ENCODE data around the gene SCYL2. TPM values are rescaled to one million over a fixed set of nuclear protein-coding genes. Genes with fewer than 3 reads are reported as not detected.

The SCYL2 gene
- polyA plus RNA-seq, 3 donors, result 16.5 to 25.5 (median 20.4) TPM

- H3K27me3 ChIP-seq (ENCODE audit: control insufficient read depth in 2 of 2, insufficient read depth in 2 of 2, low read length in 2 of 2), result no peaks in the 10 kb centered on the region
- no peak overlapping the region for H3K9ac ChIP-seq (ENCODE audit: insufficient read depth, low read length, poor library complexity, severe bottlenecking)
- Mint-ChIP-seq H3K4me1 (peaks cover 9% of the 10 kb centered on the region), H3K4me3 (no peak overlapping the region), H3K36me3 (no peaks in the 10 kb centered on the region), H3K27ac (peak overlapping the region in 1 of 7 donors; percentile 25), H3K9me3 (no peaks in the 10 kb centered on the region), H3K27me3 (ENCODE audit: low read depth in 3 of 3) (peaks cover 0 to 2% (median 2%) of the 10 kb centered on the region in 3 donors)
- H3K9me3 ChIP-seq (replicated peaks in 1 of 2; ENCODE audit: control insufficient read depth in 1 of 2, insufficient read depth in 1 of 2, low read length in 2 of 2), result no peaks in the 10 kb centered on the region
- intact Hi-C loops (cut with micrococcal nuclease), result no loop called here
- 90% methylated on average over 3 of the region's 3 CpGs for WGBS (ENCODE audit: insufficient coverage)
- no peak overlapping the region for H3K27ac ChIP-seq (ENCODE audit: low read depth in 1 of 2, low read length in 2 of 2)
- TF ChIP-seq CTCF (IDR thresholded peaks at IDR 0.05), result no peak
- H4K20me1 ChIP-seq (ENCODE audit: insufficient read depth, low read length), result no peaks in the 10 kb centered on the region
- no peaks in the 10 kb centered on the region for H3K36me3 ChIP-seq (replicated peaks in 1 of 2; ENCODE audit: control insufficient read depth in 1 of 2, insufficient read depth in 2 of 2, low read length in 2 of 2)
- no peak overlapping the region for H3K4me2 ChIP-seq (replicated peaks; ENCODE audit: extremely low read depth, low read length, poor library complexity, severe bottlenecking)
- H2AFZ ChIP-seq (ENCODE audit: insufficient read depth, low read depth, low read length, poor library complexity, severe bottlenecking), result no peak overlapping the region
- no peaks in the 10 kb centered on the region for H3K79me2 ChIP-seq (ENCODE audit: insufficient read depth, low read length)
- H3K4me3 ChIP-seq (replicated peaks in 1 of 3; ENCODE audit: low read depth in 2 of 3, low read length in 3 of 3), result no peak overlapping the region
- DNase-seq, result no peak
- peaks cover 0 to 3% of the 10 kb centered on the region in 2 donors for H3K4me1 ChIP-seq (ENCODE audit: control insufficient read depth in 1 of 2, insufficient read depth in 2 of 2, low read length in 2 of 2)
These were observed 32.8 kb upstream of the SCYL2 start for GRCh38 chr12:100234166-100234565.

GRCh38 chr12:100234591-100235304, 32.2 kb upstream of the SCYL2 start:
- no peak overlapping the region for H3K4me3 ChIP-seq (replicated peaks in 1 of 3; ENCODE audit: low read depth in 2 of 3, low read length in 3 of 3)
- Mint-ChIP-seq H3K4me3 (no peak overlapping the region), H3K27me3 (ENCODE audit: low read depth in 3 of 3) (peaks cover 0 to 2% (median 2%) of the 10 kb centered on the region in 3 donors), H3K4me1 (peaks cover 4% of the 10 kb centered on the region), H3K36me3 (no peaks in the 10 kb centered on the region), H3K9me3 (no peaks in the 10 kb centered on the region), H3K27ac (no peak overlapping the region)
- H3K9ac ChIP-seq (ENCODE audit: insufficient read depth, low read length, poor library complexity, severe bottlenecking), result no peak overlapping the region
- H3K27me3 ChIP-seq (ENCODE audit: control insufficient read depth in 2 of 2, insufficient read depth in 2 of 2, low read length in 2 of 2), result no peaks in the 10 kb centered on the region
- H3K79me2 ChIP-seq (ENCODE audit: insufficient read depth, low read length), result no peaks in the 10 kb centered on the region
- H2AFZ ChIP-seq (ENCODE audit: insufficient read depth, low read depth, low read length, poor library complexity, severe bottlenecking), result no peak overlapping the region
- peaks cover 0 to 1% of the 10 kb centered on the region in 2 donors for H3K4me1 ChIP-seq (ENCODE audit: control insufficient read depth in 1 of 2, insufficient read depth in 2 of 2, low read length in 2 of 2)
- no peak overlapping the region for H3K4me2 ChIP-seq (replicated peaks; ENCODE audit: extremely low read depth, low read length, poor library complexity, severe bottlenecking)
- DNase-seq, result peak; percentile 3 to 37 (median 11)
- no peaks in the 10 kb centered on the region for H4K20me1 ChIP-seq (ENCODE audit: insufficient read depth, low read length)
- no peaks in the 10 kb centered on the region for H3K9me3 ChIP-seq (replicated peaks in 1 of 2; ENCODE audit: control insufficient read depth in 1 of 2, insufficient read depth in 1 of 2, low read length in 2 of 2)
- intact Hi-C loops (cut with micrococcal nuclease), result no loop called here
- WGBS (ENCODE audit: insufficient coverage), result 60% methylated on average over 1 of the region's 7 CpGs
- H3K36me3 ChIP-seq (replicated peaks in 1 of 2; ENCODE audit: control insufficient read depth in 1 of 2, insufficient read depth in 2 of 2, low read length in 2 of 2), result no peaks in the 10 kb centered on the region
- H3K27ac ChIP-seq (ENCODE audit: low read depth in 1 of 2, low read length in 2 of 2), result no peak overlapping the region
- TF ChIP-seq CTCF (IDR thresholded peaks at IDR 0.05), result peak; percentile 76
